GM21717 (cell line): ENCODE results near the gene EDRF1.

Source experiments
- ATAC-seq: cut with Tn5 transposase; IDR thresholded peaks from one replicate; pipeline ENCODE4 v1.9.1; 2021; ENCODE audit warnings: mild to moderate bottlenecking, moderate library complexity; ENCODE audit not compliant: unreplicated experiment

The EDRF1 gene

GRCh38 chr10:125761961-125762360 lies 42.5 kb downstream of the EDRF1 start:
- ATAC-seq: no peak

GRCh38 chr10:125762692-125763648 lies 43.5 kb downstream of the EDRF1 start:
- no peak for ATAC-seq

- no peak for ATAC-seq
These were observed 46.3 kb downstream of the EDRF1 start for GRCh38 chr10:125765835-125766234.

GRCh38 chr10:125766511-125766910 lies 47.0 kb downstream of the EDRF1 start:
- ATAC-seq: no peak

- no peak for ATAC-seq
These were observed 48.8 kb downstream of the EDRF1 start for GRCh38 chr10:125768219-125768855.

GRCh38 chr10:125769175-125769574 lies 49.7 kb downstream of the EDRF1 start:
- no peak for ATAC-seq

GRCh38 chr10:125770844-125771243 lies 51.3 kb downstream of the EDRF1 start:
- no peak for ATAC-seq

GRCh38 chr10:125772112-125772863 lies 52.8 kb downstream of the EDRF1 start:
- ATAC-seq: no peak

GRCh38 chr10:125772864-125773180 lies 53.3 kb downstream of the EDRF1 start:
- ATAC-seq: no peak

GRCh38 chr10:125773687-125774543 lies 54.4 kb downstream of the EDRF1 start:
- ATAC-seq: no peak

- no peak for ATAC-seq
These were observed 55.2 kb downstream of the EDRF1 start for GRCh38 chr10:125774581-125775191.

- no peak for ATAC-seq
These were observed 56.1 kb downstream of the EDRF1 start, which contains the start of gene MMP21 for GRCh38 chr10:125775491-125776106. Gene MMP21 (minus strand): TSS chr10:125775821. CDS start chr10:125775821, 0 bp downstream.

GRCh38 chr10:125777806-125778205 lies 58.3 kb downstream of the EDRF1 start:
- no peak for ATAC-seq

- no peak for ATAC-seq
These were observed 59.0 kb downstream of the EDRF1 start for GRCh38 chr10:125778556-125778955.

GRCh38 chr10:125779403-125780327 lies 60.2 kb downstream of the EDRF1 start:
- ATAC-seq: no peak

- no peak for ATAC-seq
These were observed 61.9 kb downstream of the EDRF1 start for GRCh38 chr10:125781374-125781773.

- ATAC-seq: no peak
These were observed 62.5 kb downstream of the EDRF1 start for GRCh38 chr10:125782054-125782453.

GRCh38 chr10:125782616-125783015 lies 63.1 kb downstream of the EDRF1 start:
- ATAC-seq: no peak

- ATAC-seq: no peak
These were observed 63.9 kb downstream of the EDRF1 start for GRCh38 chr10:125783408-125783807.
